Thyroid gland (tissue), 4 donors: ENCODE results near the gene TBC1D25.

Source experiments
- CTCF ChIP-seq, 6 experiments: fragments of 200-600 bp in 3 of 6; fragments of 450-650 bp in 3 of 6; sonication (generic) in 3 of 6; IDR thresholded peaks; one replicate each; pipeline ENCODE4 v1.5.1; 2016 to 2019; ENCODE audit warnings: antibody characterized with exemption in 6 of 6, mild to moderate bottlenecking in 2 of 6, inconsistent platforms in 1 of 6, moderate library complexity in 1 of 6
- POLR2A ChIP-seq, 2 donors: fragments of 450-650 bp; IDR thresholded peaks; one replicate each; pipeline ENCODE4 v1.6.1; 2017; ENCODE audit warnings: antibody characterized with exemption in 2 of 2, mild to moderate bottlenecking in 2 of 2, moderate library complexity in 1 of 2

- TF ChIP-seq CTCF (IDR thresholded peaks at IDR 0.05) (no peak), POLR2A (IDR thresholded peaks at IDR 0.05) (no peak)
These were observed 9.4 kb downstream of the TBC1D25 start for GRCh38 chrX:48548871-48549270.
